ENCODE results near the gene IL20. TPM values are rescaled to one million over a fixed set of nuclear protein-coding genes. Genes with fewer than 3 reads are reported as not detected.

Gene IL20
- total and polyA plus RNA-seq, 5 donors: not detected

- no peak for ATAC-seq
- Histone ChIP-seq H3K4me1 (ENCODE audit: control insufficient read depth, insufficient read depth, low read length) (no peaks in the 10 kb centered on the region), H3K27me3 (ENCODE audit: control insufficient read depth, insufficient read depth) (no peaks in the 10 kb centered on the region), H3K9me3 (ENCODE audit: control insufficient read depth, low read length) (no peaks in the 10 kb centered on the region), H3K4me3 (ENCODE audit: low read length) (no peak overlapping the region), H3K27ac (ENCODE audit: low read length) (no peak overlapping the region)
- DNase-seq: no peak
- WGBS: 83% methylated on average over 10 of the region's 10 CpGs
- intact Hi-C loops (cut with DNase I): loop anchor here in 1 of 4 donors (5.0 to 10.0 kb wide), 2 partner anchors 37 to 430 kb away; partner anchors contain the start of genes IKBKE and IL20
Observed at GRCh38 chr1:206904423-206905142, 39.2 kb downstream of the IL20 start.

- ATAC-seq: no peak
- no peak for DNase-seq
- Histone ChIP-seq H3K4me3 (ENCODE audit: low read length) (no peak overlapping the region), H3K9me3 (ENCODE audit: control insufficient read depth, low read length) (no peaks in the 10 kb centered on the region), H3K4me1 (ENCODE audit: control insufficient read depth, insufficient read depth, low read length) (no peaks in the 10 kb centered on the region), H3K27me3 (ENCODE audit: control insufficient read depth, insufficient read depth) (no peaks in the 10 kb centered on the region), H3K27ac (ENCODE audit: low read length) (no peak overlapping the region)
- intact Hi-C loops (cut with DNase I): loop anchor here in 1 of 4 donors (5.0 to 10.0 kb wide), 2 partner anchors 38 to 431 kb away; partner anchors contain the start of genes IKBKE and IL20
- 77% methylated on average over 4 of the region's 4 CpGs for WGBS
Observed at GRCh38 chr1:206905295-206906164, 40.1 kb downstream of the IL20 start.

GRCh38 chr1:206907304-206907991, 42.0 kb downstream of the IL20 start:
- Histone ChIP-seq H3K4me1 (ENCODE audit: control insufficient read depth, insufficient read depth, low read length) (no peaks in the 10 kb centered on the region), H3K4me3 (ENCODE audit: low read length) (no peak overlapping the region)
- no peak for ATAC-seq

GRCh38 chr1:206908038-206908437, 42.6 kb downstream of the IL20 start:
- intact Hi-C loops (cut with DNase I): loop anchor here in 1 of 4 donors (5.0 to 10.0 kb wide), 2 partner anchors 41 to 433 kb away; partner anchors contain the start of genes IKBKE and IL20
- no peak for ATAC-seq

More at GRCh38 chr1:206907304-206907991, 42.0 kb downstream of the IL20 start:
- no peak overlapping the region for H3K27ac ChIP-seq (ENCODE audit: low read length)
- WGBS: 83% methylated on average over 23 of the region's 23 CpGs
- intact Hi-C loops (cut with DNase I): loop anchor here in 1 of 4 donors (5.0 to 10.0 kb wide), 2 partner anchors 40 to 433 kb away; partner anchors contain the start of genes IKBKE and IL20
- H3K27me3 ChIP-seq (ENCODE audit: control insufficient read depth, insufficient read depth): no peaks in the 10 kb centered on the region
- peak in 1 of 3 donors; percentile 43 for DNase-seq
- no peaks in the 10 kb centered on the region for H3K9me3 ChIP-seq (ENCODE audit: control insufficient read depth, low read length)

GRCh38 chr1:206909161-206909882, 43.9 kb downstream of the IL20 start:
- no peaks in the 10 kb centered on the region for H3K27me3 ChIP-seq (ENCODE audit: control insufficient read depth, insufficient read depth)
- H3K4me1 ChIP-seq (ENCODE audit: control insufficient read depth, insufficient read depth, low read length): no peaks in the 10 kb centered on the region
- H3K9me3 ChIP-seq (ENCODE audit: control insufficient read depth, low read length): no peaks in the 10 kb centered on the region
- intact Hi-C loops (cut with DNase I): loop anchor here in 1 of 4 donors (5.0 to 10.0 kb wide), 2 partner anchors 42 to 435 kb away; partner anchors contain the start of genes IKBKE and IL20
- DNase-seq (peak; percentile 53 to 73 (median 72)), ATAC-seq (peak; percentile 68 to 77)
- 2% methylated on average over 69 of the region's 69 CpGs for WGBS
- H3K4me3 ChIP-seq (ENCODE audit: low read length): peak overlapping the region; percentile 51
- no peak overlapping the region for H3K27ac ChIP-seq (ENCODE audit: low read length)

More at GRCh38 chr1:206908038-206908437, 42.6 kb downstream of the IL20 start:
- no peak for DNase-seq
- 96% methylated on average over 10 of the region's 10 CpGs for WGBS
- Histone ChIP-seq H3K27me3 (ENCODE audit: control insufficient read depth, insufficient read depth) (no peaks in the 10 kb centered on the region), H3K9me3 (ENCODE audit: control insufficient read depth, low read length) (no peaks in the 10 kb centered on the region), H3K27ac (ENCODE audit: low read length) (no peak overlapping the region), H3K4me1 (ENCODE audit: control insufficient read depth, insufficient read depth, low read length) (no peaks in the 10 kb centered on the region), H3K4me3 (ENCODE audit: low read length) (no peak overlapping the region)

DNA sequence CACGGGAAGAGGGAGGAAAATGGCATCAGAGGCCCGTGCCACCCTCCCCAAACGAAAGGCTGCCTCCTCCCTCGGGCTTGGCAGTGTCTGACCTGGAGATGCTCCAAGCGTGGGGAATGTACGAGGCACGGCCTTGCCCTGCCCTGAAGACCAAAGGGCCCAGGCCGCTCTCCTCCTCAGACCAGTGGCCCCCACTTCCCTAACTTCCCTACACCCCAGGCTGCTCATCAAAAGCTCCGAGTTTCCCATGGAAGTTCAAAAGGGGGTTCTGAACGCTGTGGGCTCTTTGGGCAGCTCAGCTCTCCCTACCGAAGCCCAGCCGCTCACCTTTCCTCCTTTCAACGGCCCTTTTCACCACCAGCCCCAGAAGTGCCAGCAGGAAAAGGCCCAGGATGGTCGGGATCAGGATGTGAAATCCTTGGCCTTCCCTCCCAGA, 44.5 kb downstream of the IL20 start:
- peak; percentile 8 to 17 for ATAC-seq
- Histone ChIP-seq H3K4me1 (ENCODE audit: control insufficient read depth, insufficient read depth, low read length) (no peaks in the 10 kb centered on the region), H3K27me3 (ENCODE audit: control insufficient read depth, insufficient read depth) (no peaks in the 10 kb centered on the region), H3K4me3 (ENCODE audit: low read length) (peak overlapping the region; percentile 51), H3K27ac (ENCODE audit: low read length) (no peak overlapping the region), H3K9me3 (ENCODE audit: control insufficient read depth, low read length) (no peaks in the 10 kb centered on the region)
- intact Hi-C loops (cut with DNase I): loop anchor here (5.0 to 10.0 kb wide), 9 partner anchors 43 to 435 kb away; partner anchors contain the start of genes IKBKE (in 1 of the 4) and IL20 (in 1 of the 4)
- 30% methylated on average over 14 of the region's 14 CpGs for WGBS
- peak in 1 of 3 donors; percentile 55 for DNase-seq

- H3K4me3 ChIP-seq (ENCODE audit: low read length): no peak overlapping the region
- DNase-seq: no peak
- no peaks in the 10 kb centered on the region for H3K27me3 ChIP-seq (ENCODE audit: control insufficient read depth, insufficient read depth)
- H3K9me3 ChIP-seq (ENCODE audit: control insufficient read depth, low read length): no peaks in the 10 kb centered on the region
- H3K4me1 ChIP-seq (ENCODE audit: control insufficient read depth, insufficient read depth, low read length): no peaks in the 10 kb centered on the region
- 0% methylated on average over 1 of the region's 1 CpG for WGBS
- intact Hi-C loops (cut with DNase I): loop anchor here (5.0 to 10.0 kb wide), 7 partner anchors 49 to 426 kb away; no protein-coding TSS in a partner anchor
- H3K27ac ChIP-seq (ENCODE audit: low read length): no peak overlapping the region
- ATAC-seq: peak in 1 of 2 donors; percentile 54
Observed at GRCh38 chr1:206911064-206911663, 45.7 kb downstream of the IL20 start.

DNA sequence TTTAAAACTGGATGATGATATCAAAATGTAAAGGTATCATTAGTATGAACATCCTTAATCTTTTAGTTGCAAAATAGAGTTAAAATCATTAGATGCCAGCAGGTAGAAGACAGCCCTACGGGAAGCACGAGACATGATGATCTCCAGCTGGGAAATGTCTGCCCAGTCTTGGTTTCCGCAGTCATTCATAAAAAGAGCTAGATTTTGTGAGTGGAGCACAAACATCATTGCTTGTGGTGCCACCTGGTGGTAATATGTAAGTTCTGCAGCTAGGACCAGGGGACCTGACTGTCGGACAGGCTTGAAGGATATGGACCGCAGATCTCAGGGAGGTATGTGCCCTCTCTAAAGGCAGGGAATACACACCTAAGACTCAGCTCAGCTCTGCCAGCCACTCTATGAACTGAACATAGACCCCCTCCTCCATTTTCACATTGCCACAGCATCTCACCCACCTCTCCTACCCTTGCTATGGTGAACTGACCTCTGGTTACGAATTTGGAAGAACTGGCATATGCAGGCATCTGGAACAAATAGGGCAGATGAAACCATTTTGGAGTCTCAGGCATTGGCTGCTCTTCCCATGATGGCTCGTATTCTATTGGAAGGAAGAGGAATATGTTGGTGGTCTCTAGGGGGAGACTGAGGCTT, 47.1 kb downstream of the IL20 start:
- no peaks in the 10 kb centered on the region for H3K9me3 ChIP-seq (ENCODE audit: control insufficient read depth, low read length)
- intact Hi-C loops (cut with DNase I): loop anchor here (5.0 to 10.0 kb wide), 7 partner anchors 50 to 428 kb away; no protein-coding TSS in a partner anchor
- no peaks in the 10 kb centered on the region for H3K27me3 ChIP-seq (ENCODE audit: control insufficient read depth, insufficient read depth)
- no peak overlapping the region for H3K27ac ChIP-seq (ENCODE audit: low read length)
- no peak overlapping the region for H3K4me3 ChIP-seq (ENCODE audit: low read length)
- WGBS: 20% methylated on average over 7 of the region's 7 CpGs
- H3K4me1 ChIP-seq (ENCODE audit: control insufficient read depth, insufficient read depth, low read length): no peaks in the 10 kb centered on the region
- DNase-seq: peak; percentile 38 to 74 (median 60)
- ATAC-seq: peak; percentile 61 to 67
